WTC11 (cell line): Measurements from ENCODE around the gene TANC1.

Experiments
- ESRRA ChIP-seq: sonication (generic); formaldehyde crosslinking; IDR thresholded peaks from 2 replicates; pipeline ENCODE4 v1.8.1; 2022; ENCODE audit warnings: mild to moderate bottlenecking, missing genetic modification reagents, borderline replicate concordance
- FOXP1 ChIP-seq: sonication (generic); formaldehyde crosslinking; IDR thresholded peaks from 2 replicates; pipeline ENCODE4 v1.8.0; 2022; ENCODE audit warnings: missing genetic modification reagents, mild to moderate bottlenecking, moderate library complexity, borderline replicate concordance
- IRF2 ChIP-seq: sonication (generic); formaldehyde crosslinking; IDR thresholded peaks from 2 replicates; pipeline ENCODE4 v1.8.0; 2022; ENCODE audit warnings: low read depth, missing genetic modification reagents, borderline replicate concordance
- JUN ChIP-seq: sonication (generic); formaldehyde crosslinking; IDR thresholded peaks from 2 replicates; pipeline ENCODE4 v1.8.0; 2023; ENCODE audit warnings: mild to moderate bottlenecking, missing genetic modification reagents
- NFYB ChIP-seq: sonication (generic); formaldehyde crosslinking; conservative IDR thresholded peaks from 2 replicates; pipeline ENCODE4 v1.8.0; 2022; ENCODE audit warnings: low read depth, missing genetic modification reagents
- NR3C1 ChIP-seq: sonication (generic); formaldehyde crosslinking; conservative IDR thresholded peaks from 2 replicates; pipeline ENCODE4 v1.8.1; 2023; ENCODE audit warnings: low read depth, mild to moderate bottlenecking, missing genetic modification reagents
- ZNF263 ChIP-seq: sonication (generic); formaldehyde crosslinking; IDR thresholded peaks from 2 replicates; pipeline ENCODE4 v1.8.1; 2022; ENCODE audit warnings: low read depth, mild to moderate bottlenecking, moderate library complexity, missing genetic modification reagents
- TF ChIP-seq, protein P1 (sequence below): fragments of 200-600 bp; IDR thresholded peaks from 2 replicates; pipeline ENCODE4 v1.8.0; 2022; ENCODE audit warnings: antibody characterized with exemption

DNA sequence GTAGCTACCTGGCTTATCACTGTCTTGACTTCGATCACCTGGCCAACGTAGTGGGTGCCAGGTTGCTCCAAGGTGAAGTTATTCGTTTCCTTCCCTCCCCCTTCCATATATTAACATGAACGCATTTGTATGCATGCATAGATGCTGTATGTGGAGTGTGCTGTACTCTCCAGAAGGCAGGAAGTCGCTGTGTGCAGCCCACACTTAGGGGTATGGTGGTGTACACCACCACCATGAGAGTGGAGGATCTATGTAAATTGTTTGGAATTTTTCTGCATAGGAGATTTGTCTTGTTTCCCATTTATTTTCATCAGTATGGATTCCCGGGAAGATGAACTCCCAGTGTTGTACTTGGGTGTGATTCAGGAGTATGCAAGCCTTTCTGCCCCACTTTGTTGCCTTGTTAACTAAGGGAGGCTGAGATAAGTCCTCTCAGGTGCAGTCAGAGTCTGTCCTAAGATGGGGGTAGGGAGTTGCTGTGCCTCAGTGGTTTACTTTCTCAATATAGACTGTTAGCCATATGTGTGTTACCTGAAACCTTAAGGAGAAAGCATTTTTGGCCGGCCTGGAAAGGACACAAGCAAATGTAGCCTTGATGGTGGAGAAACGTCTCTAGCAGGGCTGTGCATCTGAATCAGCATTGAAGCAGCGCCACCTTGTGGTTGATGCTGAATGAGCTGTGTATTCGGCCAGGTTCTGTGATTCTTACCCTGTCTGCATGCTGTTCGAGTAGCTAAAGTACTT, 149.8 kb downstream of the TANC1 start:
- TF ChIP-seq NFYB (no peak), NR3C1 (no peak), ESRRA (CRISPR knock-in tag) (no peak), IRF2 (CRISPR knock-in tag) (no peak), FOXP1 (CRISPR knock-in tag) (no peak), ZNF263 (CRISPR knock-in tag) (no peak), JUN (CRISPR knock-in tag) (no peak)
- TF ChIP-seq, protein P1, sequence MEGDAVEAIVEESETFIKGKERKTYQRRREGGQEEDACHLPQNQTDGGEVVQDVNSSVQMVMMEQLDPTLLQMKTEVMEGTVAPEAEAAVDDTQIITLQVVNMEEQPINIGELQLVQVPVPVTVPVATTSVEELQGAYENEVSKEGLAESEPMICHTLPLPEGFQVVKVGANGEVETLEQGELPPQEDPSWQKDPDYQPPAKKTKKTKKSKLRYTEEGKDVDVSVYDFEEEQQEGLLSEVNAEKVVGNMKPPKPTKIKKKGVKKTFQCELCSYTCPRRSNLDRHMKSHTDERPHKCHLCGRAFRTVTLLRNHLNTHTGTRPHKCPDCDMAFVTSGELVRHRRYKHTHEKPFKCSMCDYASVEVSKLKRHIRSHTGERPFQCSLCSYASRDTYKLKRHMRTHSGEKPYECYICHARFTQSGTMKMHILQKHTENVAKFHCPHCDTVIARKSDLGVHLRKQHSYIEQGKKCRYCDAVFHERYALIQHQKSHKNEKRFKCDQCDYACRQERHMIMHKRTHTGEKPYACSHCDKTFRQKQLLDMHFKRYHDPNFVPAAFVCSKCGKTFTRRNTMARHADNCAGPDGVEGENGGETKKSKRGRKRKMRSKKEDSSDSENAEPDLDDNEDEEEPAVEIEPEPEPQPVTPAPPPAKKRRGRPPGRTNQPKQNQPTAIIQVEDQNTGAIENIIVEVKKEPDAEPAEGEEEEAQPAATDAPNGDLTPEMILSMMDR = peak; percentile 85
